Middle frontal gyrus (tissue), 1 donor: ENCODE measurements around the gene TRIM29.
"Not testable (repeated sequence)": the region's sequence is repeated elsewhere in the genome, so short reads cannot be mapped to it uniquely, and the experiment has no call there.

Experiments used
- DNase-seq: peaks from one replicate; pipeline ENCODE4 v3.0.0-alpha.2; 2015; ENCODE audit warnings: low spot score; ENCODE audit errors: extremely low spot score

TRIM29 gene

GRCh38 chr11:120137611-120138521 is at the start of gene TRIM29:
Gene TRIM29, minus strand, starts transcription at chr11:120138113. Its CDS starts 82 bp downstream, at chr11:120138031.
- no peak for DNase-seq

- DNase-seq = no peak
Observed at GRCh38 chr11:120186774-120187591, 49.1 kb upstream of the TRIM29 start.

- DNase-seq = no peak
Observed at GRCh38 chr11:120186456-120186773, 48.5 kb upstream of the TRIM29 start.

GRCh38 chr11:120185706-120186455 is 48.0 kb upstream of the TRIM29 start:
- no peak for DNase-seq

GRCh38 chr11:120184946-120185705 is 47.2 kb upstream of the TRIM29 start:
- no peak for DNase-seq

GRCh38 chr11:120184371-120184945 is 46.5 kb upstream of the TRIM29 start:
- no peak for DNase-seq

- no peak for DNase-seq
Observed at GRCh38 chr11:120183701-120184141, 45.8 kb upstream of the TRIM29 start.

GRCh38 chr11:120182790-120183491 is 45.0 kb upstream of the TRIM29 start:
- no peak for DNase-seq

- no peak for DNase-seq
Observed at GRCh38 chr11:120182372-120182771, 44.5 kb upstream of the TRIM29 start.

GRCh38 chr11:120181376-120181975 is 43.6 kb upstream of the TRIM29 start:
- no peak for DNase-seq

GRCh38 chr11:120180551-120181232 is 42.8 kb upstream of the TRIM29 start:
- no peak for DNase-seq

- DNase-seq = not testable (repeated sequence)
Observed at GRCh38 chr11:120180063-120180462, 42.1 kb upstream of the TRIM29 start.

- DNase-seq = no peak
Observed at GRCh38 chr11:120179057-120179672, 41.3 kb upstream of the TRIM29 start.

GRCh38 chr11:120178561-120179056 is 40.7 kb upstream of the TRIM29 start:
- DNase-seq = no peak

GRCh38 chr11:120174866-120175265 is 37.0 kb upstream of the TRIM29 start:
- no peak for DNase-seq

GRCh38 chr11:120173807-120174206 is 35.9 kb upstream of the TRIM29 start:
- DNase-seq = no peak

- DNase-seq = no peak
Observed at GRCh38 chr11:120173019-120173705, 35.2 kb upstream of the TRIM29 start.
